SU-DHL-6 (cell line): ENCODE data around the gene PLB1.

Source experiments
- CTCF ChIP-seq: fragments of 200-600 bp; sonication (generic); IDR thresholded peaks from one replicate; pipeline ENCODE4 v1.5.1; 2017; ENCODE audit warnings: antibody characterized with exemption, mild to moderate bottlenecking, low read length, moderate library complexity; ENCODE audit not compliant: insufficient read depth, poor library complexity, severe bottlenecking
- EZH2phosphoT487 ChIP-seq: fragments of 200-600 bp; sonication (generic), shearing (Covaris generic); conservative IDR thresholded peaks from 2 replicates; pipeline ENCODE4 v1.6.1; 2018; ENCODE audit warnings: mild to moderate bottlenecking, antibody characterized with exemption, low read length, moderate library complexity, mixed read lengths

- TF ChIP-seq CTCF (no peak), EZH2phosphoT487 (no peak)
These were observed 62.4 kb downstream of the PLB1 start for GRCh38 chr2:28558158-28558820.
